Measurements from ENCODE around the gene BCOR.
A peak's percentile ranks its signal among the peaks of the same experiment; 100 is the strongest.

Gene BCOR

DNA sequence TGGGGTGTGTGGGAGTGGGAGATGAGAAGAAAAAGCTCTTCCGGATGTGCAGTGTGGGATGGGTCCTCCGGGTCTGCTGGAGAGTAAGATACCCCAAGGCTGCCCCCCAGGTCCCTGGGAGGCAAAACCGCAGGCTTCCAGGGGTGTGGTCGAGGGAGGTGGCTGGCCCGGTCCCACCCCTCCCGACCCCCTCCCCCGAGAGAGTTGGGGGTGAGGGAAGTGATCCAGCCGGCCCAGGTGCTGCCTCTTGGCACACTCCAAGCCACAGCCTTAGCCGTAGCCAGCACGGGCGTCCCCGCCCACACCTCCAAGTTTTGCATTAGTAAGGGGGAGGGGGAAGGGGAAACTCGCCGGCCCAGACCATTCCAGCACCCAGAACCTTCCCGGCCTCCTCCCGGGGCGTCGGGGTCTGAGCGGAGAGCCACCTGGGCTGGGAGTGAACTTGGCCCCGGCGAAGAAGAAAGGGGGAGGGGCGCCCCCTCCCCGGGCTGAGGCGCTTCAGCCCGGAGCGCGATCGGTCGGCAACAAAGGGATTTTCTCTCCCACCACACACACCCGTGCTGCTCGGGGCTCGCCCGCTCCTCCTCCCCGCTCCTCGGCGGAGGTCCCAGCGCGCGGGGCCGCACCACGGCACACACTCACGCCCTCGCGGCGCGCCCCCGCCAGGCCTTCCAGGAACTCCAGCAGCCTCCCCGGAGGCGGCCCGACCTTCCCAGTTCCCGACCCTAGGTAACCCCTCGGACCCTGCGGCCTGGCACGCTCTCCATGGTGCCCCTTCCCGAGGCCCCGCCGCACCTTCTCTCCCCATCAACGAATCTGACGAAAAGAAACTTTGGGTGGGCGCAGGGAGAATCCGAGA, 14.4 kb downstream of the BCOR start:
- DNase-seq = no peak

DNA sequence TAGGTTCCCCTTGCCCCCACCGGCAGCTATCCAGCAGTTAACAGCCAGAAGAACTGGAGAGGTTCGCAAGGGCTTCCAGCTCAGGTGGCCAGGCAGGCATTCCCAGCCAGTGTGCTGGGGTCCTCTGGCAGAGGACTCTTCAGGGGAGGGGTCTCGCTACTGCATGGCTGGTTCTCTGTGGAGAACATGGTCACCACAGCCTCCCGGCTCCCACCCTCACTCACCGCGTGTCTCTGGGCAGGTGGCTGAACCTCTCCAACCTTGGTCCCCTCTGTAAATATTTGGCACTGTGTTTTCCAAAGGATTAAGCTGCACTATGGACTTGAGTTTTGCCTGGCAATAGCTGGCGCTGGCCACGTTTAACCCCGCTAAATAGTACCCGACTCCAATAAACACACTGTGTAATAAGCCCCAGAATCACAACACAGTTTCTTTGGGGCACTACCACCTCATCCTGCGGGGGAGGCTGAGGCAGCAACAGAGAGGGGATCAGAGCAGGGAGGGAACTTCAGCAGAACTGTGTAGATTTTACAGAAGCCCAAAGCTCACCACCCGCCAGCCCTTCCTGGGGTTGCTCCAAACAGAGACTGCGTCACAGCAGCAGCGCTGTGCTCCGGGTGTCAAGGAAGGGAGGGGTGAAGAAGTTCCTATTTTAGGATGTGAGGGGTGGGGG, 15.2 kb downstream of the BCOR start:
- no peak for DNase-seq

DNA sequence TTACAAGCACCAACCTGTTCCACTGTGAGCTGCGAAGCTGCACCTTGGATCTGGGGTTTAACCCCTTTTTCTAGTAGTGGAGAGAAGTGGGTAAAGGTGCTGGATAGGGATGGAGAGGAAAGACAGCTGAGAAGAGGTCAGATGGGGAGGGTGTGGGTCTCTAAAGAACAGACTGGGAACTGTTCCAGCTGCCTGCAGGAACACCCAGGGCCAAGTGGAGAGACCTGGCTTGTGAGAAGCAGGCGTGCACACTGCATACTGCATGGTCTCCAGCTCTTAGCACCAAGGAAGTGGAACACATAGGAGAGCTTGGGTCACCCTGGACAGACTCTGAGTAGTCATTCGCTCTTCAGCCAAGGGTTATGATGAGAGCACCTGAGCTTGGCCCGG, 16.1 kb downstream of the BCOR start:
- DNase-seq = no peak

DNA sequence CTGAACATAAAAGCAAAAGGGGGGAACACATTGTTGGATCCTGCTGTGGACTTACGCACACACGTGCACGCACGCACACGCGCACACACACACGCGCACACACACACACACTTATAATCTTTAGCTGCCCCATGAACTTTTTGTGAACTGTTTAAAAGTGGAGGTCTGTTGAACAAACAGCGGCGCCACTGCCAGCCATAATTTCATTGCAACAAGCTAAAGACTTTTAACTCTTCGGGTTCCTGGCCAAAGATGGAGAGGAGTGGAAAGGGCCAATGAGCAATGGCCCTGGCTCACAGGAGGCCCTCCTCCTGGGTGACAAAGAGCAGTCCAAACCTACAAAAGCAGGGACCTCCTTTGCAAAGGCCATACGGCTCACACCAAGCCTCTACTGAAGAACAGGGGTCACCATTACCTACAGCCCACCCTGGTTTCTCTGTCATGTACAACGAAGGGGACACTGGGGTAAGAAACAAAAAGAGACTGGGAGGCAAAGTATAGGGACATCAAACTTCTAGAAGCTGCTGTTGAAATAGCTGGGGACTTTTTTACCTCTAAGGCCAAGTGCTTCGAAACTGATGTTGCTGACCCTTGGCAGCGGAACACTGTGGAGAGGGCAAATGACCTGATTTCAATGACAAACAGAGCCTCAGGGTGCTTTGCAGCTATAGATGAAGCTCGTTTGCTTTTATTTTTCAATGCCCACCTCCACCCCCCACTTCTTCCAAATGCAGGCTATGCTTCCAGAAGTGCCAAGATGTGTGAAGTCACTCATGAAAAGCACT, 16.7 kb downstream of the BCOR start:
- no peak for DNase-seq

DNA sequence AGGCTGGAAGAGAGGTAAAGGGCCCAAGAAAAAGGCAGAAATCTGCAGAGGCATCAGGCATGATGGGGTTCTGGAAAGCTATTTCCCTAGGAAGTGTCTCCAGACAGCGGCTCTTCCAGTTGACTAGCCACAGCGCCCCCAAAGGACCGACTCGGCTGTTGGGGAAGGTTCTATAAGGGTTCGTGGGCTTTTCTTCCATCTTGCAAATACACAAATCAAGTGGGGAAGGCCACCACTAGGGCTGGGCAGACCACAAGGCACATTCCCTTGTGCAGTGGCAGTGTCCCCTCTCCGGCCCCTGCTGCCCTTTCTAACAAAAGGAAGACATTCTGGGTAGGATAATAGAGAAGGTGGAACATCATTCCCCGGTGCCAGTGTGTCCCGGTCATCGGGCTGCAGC, 18.2 kb downstream of the BCOR start:
- no peak for DNase-seq

DNA sequence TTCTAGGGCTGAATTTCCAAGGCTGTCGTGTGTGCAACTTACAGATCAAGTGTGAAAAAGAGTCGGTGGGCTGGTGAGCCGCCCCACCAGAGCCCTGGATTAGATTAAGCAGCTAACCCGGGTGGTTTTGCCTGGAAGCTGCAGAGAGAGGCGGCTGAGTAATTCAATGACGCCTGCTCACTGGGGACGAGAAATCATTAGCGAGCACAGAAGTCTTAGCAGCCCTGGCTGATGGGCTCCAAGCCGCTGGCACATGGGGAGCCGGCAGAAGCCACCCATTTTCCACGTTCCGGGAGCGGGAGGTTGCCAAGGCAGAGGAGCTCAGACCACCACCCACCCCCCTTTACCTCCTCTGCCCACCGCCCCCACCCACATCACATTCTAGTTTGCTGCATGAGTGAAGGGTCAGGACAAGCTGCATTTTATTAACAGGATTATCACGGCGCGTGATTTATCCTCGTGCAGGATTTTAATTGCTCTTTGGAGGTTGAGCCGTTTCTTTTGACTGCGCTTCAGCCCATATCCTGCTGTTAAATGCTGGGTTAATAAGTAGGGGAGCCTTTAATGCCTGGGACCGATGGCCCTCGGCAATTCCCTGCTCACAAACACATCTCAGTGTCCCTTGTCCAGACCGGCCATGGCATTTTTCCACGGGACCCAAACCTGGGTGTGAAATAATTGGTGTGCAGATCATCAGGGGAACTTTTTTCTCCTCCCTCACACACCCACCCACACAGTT, 19.1 kb downstream of the BCOR start:
- DNase-seq = no peak

DNA sequence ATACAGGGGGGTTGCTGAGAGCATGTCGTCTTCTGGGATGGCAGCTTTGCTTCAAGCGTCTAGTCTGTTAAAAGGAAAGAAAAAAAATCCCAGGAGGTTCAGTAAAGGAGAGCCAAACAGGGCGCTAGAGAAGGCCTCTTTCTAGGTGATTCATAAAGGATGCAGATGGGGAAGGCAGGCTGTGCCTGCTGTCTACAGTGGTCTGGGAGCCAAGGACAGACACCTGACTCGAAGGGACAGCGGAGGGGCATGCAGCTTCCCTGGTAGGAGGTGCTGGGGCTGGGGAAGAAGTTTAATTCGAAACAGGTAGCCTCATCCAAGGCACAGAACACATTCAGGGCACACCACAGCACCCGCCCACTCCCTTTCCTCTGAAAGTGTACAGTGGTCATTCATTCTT, 19.9 kb downstream of the BCOR start:
- no peak for DNase-seq

DNA sequence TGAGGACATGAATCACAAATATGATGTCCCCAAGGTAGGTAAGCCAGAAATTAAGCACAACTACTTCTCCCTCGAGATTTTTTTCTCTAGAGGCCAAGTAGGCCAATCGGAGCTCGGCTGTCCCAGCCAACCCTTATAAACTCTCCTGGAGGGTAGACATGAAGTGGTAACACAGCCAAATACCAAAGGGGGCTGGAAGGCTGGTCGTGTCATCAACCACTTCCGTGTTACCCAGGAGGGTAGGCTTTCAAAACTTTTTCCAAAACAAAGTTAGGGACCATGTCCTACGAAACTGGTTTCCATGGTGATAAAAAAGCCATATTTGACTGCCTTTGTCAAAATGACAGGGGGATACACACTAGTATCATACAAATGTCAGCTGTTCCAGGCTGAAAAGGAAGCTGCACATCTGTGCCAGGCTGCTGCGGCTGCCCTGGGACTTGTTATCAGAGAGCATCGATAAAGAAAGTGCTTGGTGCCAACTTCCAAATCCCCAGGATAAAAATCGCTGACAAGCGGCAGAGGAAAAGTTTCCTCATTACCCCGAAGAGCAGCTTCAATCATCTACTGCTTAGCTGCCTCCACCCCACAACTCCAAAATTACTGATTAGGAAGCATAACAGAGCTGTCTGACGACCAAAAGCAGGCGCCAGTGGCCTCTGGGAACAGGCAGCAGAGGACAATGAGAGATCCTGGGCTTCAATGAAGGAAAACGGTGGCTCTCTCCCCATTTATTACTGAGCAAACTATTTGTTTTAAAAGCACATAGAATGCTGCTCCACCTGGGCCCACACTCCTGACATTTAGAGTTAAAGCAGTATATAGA, 20.8 kb downstream of the BCOR start:
- no peak for DNase-seq

DNA sequence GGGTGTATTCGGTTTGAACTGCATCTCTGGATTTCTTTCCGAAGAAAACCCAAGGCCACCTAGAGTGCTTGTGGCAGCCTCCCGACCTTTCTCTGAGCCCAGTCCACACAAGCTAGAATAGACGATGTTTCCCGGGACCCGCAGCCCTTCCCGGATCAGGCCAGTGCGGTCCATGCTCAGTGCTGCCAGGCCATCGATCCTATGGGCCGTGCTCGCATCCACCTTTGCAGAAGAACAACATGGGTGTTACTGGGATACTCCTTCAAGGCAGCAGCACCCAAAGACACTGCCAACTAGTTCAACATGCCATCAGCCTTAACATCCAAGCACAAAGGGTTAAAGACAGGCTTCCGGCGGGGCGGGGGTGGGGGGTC, 22.8 kb downstream of the BCOR start:
- no peak for DNase-seq

DNA sequence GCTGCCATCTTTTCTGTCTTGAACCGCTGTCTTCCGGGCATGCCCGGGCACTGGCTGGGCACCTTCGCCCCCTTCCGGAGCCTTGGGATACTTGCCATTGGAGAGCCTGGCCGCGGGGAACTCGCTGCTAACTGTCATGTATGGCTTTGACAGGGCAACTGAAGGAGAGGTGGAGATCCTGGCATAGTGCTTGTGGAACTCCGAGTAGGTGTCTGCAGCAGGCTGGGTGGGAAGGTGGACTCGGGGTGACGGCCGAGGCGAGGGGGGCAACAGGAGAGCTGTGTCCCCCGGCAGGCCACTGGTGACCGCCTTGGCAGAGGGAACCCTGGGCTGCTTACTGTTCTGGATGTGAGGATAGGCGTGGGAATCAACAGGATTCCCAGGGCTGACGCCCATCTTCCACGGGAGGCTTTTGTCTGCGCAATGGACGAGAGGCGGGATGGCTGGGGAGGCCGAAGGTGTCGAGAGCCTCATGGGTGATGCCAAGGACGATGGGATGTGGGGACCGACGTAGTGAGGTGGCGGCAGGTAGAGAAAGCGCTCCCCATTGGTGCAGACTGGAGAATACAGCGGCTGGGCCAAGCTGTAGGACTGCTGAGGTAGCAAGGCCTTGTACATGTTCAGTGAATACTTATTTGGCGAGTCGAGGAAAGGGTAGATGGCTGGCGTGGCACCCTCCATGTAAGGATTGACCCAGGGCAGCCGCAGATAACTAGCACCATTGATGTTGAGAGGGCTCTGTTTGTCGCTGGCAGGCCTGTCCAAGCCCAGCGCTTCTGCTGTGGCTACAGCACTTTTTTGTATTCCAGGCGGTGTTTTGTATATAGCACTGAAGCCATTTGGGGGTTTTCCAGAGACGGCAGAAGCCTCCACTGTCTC, 23.4 kb downstream of the BCOR start:
- DNase-seq = no peak

DNA sequence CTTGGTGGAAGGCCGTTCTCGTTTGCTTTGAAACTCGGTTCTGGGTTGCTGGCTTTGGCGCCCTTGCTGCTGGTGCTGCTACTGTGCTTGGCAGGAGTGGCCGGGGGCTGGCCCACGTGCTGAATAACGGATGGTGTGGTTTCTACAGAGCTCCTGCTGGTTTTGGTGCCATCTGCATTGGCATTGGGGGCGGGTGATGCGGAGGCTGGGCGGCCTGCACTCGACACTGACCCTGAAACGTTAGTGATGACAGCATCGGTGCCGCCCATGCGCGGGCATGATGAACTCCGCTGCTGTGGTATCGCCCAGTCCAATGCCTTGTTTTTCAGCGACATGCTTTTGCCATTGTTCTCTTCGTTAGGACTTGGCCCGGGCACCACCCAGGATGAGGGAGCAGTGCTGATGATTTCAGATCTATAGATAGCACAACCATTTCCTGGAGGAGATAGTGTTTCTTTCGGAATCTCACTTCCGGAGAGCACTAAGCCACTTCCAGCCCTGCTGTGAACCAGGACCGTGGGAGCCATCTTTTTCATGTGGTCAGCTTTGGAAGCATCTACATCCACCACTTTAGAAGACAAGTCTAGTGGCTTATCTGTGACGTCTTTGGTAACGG, 24.2 kb downstream of the BCOR start:
- DNase-seq = no peak

DNA sequence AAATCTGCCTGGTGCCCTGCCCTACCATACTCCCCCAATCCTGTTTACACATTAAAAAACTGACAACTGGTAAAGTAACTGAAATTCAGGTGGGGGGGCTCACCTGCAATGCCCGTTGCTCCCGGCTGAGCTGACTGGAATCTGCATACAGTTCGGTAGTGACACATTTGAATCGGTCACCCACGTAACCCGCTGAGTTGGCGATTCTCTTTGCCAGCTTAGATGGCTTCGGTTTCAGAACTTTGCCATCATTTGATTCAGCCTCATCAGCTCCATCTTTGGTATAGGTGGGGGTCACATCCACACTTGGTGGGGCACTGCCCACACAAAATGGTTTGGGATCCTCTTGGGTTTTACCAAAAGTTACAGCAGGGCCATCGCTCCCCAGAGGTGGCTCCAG, 25.5 kb downstream of the BCOR start:
- DNase-seq = no peak

DNA sequence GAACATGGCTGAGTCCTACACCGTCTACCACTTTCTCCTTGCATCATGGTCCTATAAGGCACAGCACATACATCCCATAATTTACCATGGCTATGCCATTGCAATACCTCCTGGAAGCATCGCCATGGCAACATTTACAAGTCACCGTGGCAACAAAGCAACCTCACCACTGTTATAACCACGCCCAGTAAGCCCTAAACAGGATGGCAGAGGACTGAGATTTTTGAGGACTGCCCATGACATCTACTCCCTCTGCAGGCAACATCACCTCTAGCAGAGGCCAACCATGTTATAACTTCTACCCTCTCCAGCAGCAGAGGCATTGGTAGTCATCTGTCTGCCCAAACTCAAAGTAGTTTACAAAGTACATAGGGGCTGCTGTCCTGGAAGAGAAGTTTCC, 29.7 kb downstream of the BCOR start:
- no peak for DNase-seq

DNA sequence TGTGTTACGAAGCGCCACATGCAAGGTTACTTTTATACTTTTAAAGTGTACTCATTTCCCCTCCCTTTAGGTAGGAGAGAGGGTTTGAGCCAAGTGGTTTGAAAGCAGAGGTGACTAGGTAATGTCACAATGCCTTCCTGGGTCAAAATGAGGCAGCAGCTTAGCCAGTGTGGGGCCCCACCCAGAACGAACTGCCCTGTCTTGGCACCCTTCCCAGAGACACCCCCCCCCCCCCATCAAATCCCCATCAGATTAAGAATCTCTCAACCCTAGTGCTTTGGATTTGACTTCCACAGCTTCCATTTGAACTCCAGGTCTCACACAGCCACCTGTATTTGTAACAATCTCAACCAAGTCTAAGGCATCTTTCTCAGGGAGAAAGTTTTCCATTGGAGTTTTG, 31.1 kb downstream of the BCOR start:
- DNase-seq = no peak

DNA sequence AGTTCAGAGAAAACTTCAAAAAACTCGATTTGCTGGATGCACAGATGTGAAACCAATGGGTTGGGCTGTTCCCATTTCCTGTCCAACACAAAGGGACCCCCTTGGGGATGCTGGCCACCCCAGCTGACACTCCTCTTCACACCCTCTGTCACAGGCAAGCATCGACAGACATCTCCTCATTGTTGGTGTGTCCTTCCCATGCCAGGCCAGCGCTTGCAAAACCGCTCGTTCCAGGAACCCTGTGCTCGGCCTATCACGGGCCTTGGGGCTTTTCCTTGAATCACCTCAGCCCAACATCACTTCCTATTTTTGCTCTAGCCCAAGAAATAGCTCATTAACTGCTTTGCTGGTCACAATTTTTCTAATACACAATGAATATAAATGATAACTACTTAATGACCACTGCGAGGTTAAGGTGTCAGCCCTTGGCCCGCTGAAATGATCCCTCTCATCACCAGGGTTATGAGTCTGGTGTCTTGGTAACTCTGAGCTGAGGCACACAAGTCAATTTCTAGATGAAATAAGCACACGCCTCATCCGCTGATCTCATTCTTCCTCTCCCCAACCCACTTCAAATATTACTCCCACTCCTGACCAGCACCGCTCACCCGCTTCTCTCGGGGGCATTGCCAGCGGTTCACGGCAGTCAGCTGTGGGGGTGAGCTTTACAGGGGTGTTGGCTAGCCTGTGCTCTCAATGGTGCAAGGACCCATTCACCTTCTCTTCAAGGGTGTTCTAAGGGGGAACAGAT, 32.3 kb downstream of the BCOR start:
- peak; percentile 18 for DNase-seq

DNA sequence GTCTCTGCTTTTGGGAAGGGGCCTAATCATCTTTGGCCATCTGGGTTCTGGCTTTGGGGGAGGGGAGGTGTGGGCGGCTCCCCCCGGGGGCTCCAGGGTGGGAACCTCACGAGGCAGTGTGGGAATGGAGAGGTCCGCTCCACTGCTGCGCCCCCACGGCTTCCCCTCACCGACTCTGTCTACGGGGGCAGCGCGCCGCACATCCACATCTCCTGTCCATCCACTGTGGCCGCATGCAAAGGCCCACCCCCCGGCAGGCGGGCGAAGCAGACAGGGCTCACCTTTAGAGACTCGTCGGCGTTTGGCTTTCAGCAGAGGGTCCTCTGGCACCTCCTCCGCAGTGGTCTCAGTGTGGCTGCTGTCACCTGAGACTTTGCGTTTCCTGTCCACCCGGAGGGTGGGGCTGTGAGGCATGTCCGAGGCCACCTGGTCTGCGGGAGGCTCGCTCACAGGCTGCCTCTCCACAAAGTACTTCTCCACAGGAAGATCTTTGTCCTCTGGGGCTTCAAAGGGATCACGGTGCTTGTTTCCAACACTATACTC, 33.6 kb downstream of the BCOR start:
- DNase-seq = no peak

DNA sequence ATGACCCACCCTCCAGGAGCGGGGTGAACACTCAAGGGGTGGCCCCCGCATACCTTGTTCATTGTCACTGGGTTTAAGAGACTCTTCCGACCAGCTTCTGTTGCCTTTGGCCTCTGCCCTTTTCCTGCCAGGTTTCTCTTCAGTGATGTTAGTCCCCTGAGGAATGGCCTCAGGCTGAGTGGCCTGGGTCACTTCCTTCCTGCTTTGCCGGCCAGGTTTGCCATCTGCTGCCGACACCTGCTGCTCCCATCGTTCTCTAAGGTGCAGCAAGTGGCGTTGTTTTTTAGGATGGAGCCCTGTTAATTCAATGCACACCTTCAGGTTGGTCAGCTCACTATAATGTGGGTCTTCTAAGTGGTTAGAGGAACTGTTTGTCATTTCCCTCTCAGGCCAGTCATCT, 34.2 kb downstream of the BCOR start:
- DNase-seq = no peak

DNA sequence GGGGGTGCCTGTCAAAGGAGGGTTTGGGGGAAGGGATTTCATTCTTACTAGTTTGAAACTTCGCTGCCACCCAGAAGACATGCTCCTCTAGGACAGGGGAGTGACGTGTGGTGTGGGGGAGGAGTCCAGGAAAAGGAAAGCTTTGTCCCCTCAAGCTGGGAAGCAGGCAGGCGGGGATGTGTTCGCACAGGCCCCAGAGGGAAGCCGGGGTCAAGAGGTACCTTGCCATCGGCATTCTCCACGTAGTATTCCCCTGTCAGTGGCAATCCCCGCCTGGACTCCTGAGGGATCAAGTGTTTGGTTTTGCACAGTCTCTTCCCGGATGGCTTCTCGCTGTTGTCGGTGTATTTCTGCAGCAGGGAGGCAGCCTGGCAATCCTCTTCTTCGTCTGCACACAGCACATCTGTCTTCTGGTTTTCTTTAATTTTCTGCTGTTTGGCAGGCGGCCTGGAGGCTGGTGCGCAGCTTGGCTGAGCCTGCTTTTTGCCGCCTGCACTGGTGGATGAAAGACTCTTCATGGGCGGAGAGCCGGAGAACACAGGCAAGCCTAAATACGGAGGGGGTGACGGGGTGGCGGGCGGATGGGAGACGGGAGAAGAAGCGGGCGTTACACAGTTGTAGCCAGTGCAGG, 35.1 kb downstream of the BCOR start:
- DNase-seq = no peak

DNA sequence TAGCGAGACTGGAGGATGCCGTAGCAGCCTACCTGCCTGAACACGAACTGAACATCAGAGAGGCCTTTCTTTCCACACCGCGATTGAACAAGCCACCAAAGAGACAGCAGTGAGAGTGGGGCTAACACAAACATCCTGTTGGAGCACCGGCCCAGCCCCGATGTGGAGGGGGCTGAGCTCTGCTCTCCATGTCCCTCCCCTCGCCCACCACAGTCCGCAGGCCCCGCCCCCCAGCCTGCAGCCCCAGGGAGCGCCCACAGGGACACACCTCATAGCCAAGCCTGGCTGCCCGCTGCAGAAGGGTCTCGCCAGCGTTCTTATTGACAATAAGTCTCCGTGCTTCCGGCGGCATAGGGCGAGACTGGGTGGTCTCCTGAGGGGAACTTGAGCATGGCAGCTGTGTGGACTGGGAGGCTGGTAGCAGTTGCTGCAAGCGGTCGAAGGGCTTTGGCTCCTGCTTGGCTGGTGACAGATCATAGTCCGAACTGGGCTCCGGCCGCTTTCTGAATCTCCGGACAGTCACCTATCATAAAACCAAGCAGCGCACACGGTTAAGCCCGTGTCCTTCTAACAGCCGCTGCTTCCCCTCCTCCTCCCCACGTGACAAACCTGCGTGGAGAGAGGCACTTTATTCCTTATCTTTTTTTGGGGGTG, 35.8 kb downstream of the BCOR start:
- no peak for DNase-seq
